PFSK-1 (cell line): ENCODE measurements around the gene LEP.

Experiments
- FOXP2 ChIP-seq: optimal IDR thresholded peaks from 2 replicates; pipeline ENCODE3; 2011; ENCODE audit warnings: borderline replicate concordance, control low read depth, inconsistent platforms; ENCODE audit not compliant: insufficient read depth; ENCODE audit errors: extremely low read length, extremely low read depth
- POLR2AphosphoS5 ChIP-seq: IDR thresholded peaks from 2 replicates; pipeline ENCODE4 v1.6.1; 2012; ENCODE audit warnings: low read depth, mild to moderate bottlenecking, control low read depth, low read length, moderate library complexity
- REST ChIP-seq, 2 experiments: IDR thresholded peaks; 2 replicates each; pipeline versions ENCODE4 v1.6.1 to v1.8.0; 2011 to 2012; ENCODE audit warnings: low read depth in 2 of 2, low read length in 2 of 2, control low read depth in 1 of 2, inconsistent platforms in 1 of 2, mild to moderate bottlenecking in 1 of 2, moderate library complexity in 1 of 2; ENCODE audit not compliant: insufficient read depth in 1 of 2
- SIN3A ChIP-seq: IDR thresholded peaks from 2 replicates; pipeline ENCODE4 v1.6.1; 2012; ENCODE audit warnings: mild to moderate bottlenecking, low read length, moderate library complexity, borderline replicate concordance; ENCODE audit not compliant: insufficient read depth
- TAF1 ChIP-seq: IDR thresholded peaks from 2 replicates; pipeline ENCODE4 v1.6.1; 2012; ENCODE audit warnings: low read length, control low read depth, borderline replicate concordance; ENCODE audit not compliant: insufficient read depth

LEP gene

GRCh38 chr7:128270826-128271272, 29.8 kb downstream of the LEP start:
- TF ChIP-seq SIN3A (no peak), TAF1 (no peak), FOXP2 (no peak), POLR2AphosphoS5 (no peak), REST (IDR thresholded peaks at IDR 0.05; ENCODE audit: insufficient read depth in 1 of 2, low read depth in 2 of 2, low read length in 2 of 2) (no peak)

GRCh38 chr7:128271471-128271941, 30.4 kb downstream of the LEP start:
- TF ChIP-seq REST (IDR thresholded peaks at IDR 0.05; ENCODE audit: insufficient read depth in 1 of 2, low read depth in 2 of 2, low read length in 2 of 2) (no peak), SIN3A (no peak)

GRCh38 chr7:128271942-128272481, 30.9 kb downstream of the LEP start:
- TF ChIP-seq POLR2AphosphoS5 (no peak), FOXP2 (no peak), REST (IDR thresholded peaks at IDR 0.05; ENCODE audit: insufficient read depth in 1 of 2, low read depth in 2 of 2, low read length in 2 of 2) (no peak), TAF1 (no peak), SIN3A (no peak)

GRCh38 chr7:128274246-128274883, 33.3 kb downstream of the LEP start:
- TF ChIP-seq SIN3A (no peak), REST (IDR thresholded peaks at IDR 0.05; ENCODE audit: insufficient read depth in 1 of 2, low read depth in 2 of 2, low read length in 2 of 2) (no peak), POLR2AphosphoS5 (no peak), TAF1 (no peak), FOXP2 (no peak)

GRCh38 chr7:128274884-128275603, 34.0 kb downstream of the LEP start:
- no peak for TF ChIP-seq SIN3A
- no peak for TF ChIP-seq POLR2AphosphoS5
- no peak for TF ChIP-seq REST (IDR thresholded peaks at IDR 0.05; ENCODE audit: insufficient read depth in 1 of 2, low read depth in 2 of 2, low read length in 2 of 2)
- no peak for TF ChIP-seq TAF1
- no peak for TF ChIP-seq FOXP2
